Measurements from ENCODE around the gene ZNF284.

Gene ZNF284

DNA sequence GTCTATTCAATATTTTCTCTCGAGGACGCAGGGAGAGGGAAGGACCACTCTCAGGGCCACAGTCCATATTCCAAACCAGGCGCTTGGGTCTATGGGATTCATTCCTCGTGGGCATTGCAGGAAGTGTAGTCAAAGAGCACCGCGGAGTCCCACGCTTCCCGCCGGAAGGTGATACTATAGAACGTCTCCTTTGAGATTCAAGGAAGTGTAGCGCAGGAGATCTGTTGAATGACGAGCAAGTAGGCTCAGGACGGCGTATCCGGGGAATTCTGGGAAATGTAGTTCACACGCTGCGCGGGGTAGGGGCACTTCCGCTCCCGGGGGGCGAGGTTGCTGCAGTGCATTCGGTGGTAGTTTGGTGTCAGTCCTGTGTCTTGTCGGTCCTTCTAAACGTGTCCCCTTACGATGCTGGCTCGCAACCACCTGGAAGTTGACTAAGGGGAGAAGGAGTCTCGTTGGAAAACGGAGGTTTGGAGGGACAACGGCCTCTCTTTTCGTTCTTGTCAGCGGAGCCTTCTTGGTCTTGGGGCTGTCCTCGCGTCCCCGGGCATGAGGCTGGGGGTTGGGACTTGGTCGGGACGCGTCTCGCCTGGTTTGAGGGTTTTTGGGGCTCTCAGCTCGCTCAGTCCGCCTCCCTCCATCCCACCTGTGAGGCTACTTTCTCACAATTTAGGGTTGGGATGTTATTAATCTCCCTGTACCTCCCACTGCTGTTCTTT is at the start of gene ZNF284:
TSS of gene ZNF284 (plus strand) at position 336 of the 719 bp plus-strand sequence. CDS start 4,231 bp downstream, outside the sequence.
- DNase-seq, result peak; percentile 93

DNA sequence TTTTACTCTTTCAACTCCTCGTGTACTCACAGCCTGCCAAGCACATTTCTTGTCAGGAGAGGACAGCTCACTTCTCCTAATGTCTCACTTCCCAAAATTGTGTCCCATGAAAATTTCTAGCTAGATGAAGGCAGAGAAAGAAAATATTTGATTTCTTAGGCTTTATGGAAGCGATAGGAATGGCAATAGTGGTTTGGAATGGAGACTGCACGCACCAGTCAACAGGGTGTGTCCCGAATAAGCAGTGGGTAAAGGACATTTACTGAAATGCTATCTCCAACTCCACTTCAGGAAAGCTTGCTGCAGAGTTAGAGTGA is 47.1 kb upstream of the ZNF284 start:
- no peak for DNase-seq

DNA sequence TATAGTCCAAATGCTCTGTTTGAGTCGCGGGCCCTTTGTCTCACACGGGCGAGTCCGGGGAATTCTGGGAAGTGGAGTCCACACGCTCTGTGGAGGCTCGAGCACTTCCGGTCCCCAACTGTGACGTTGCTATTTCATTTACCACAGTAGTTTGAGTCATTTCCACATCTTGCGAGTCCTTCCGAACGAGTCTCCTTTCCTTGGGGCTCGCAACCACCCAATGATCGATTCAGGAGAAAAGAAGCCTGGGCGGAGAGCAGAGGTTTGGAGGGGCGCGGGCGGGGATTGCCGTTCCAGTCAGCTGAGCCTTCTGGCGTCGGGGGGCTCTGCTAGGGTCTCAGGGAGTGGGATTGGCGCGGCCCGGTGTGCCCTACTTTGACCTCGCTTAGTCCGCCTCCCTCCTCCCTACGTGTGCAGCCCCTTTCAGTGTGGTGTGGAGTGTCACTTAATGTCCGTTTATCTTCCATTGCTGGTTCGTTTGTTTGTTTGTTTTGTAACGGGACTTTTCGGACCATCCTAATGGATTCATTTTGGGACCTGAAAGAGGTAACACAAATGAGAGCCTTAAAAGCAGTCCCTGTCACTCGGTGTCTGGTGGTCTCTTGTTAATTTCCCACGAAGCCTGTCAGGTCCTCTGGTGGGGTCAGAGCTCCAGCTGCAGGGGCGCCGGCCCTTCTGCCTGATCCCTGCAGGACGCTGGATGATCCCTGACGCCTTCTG is 46.6 kb upstream of the ZNF284 start, which contains the start of gene ZNF222:
TSS of gene ZNF222 (plus strand) at position 163 of the 720 bp plus-strand sequence. CDS start at position 221, 58 bp downstream.
- peak; percentile 73 for DNase-seq

DNA sequence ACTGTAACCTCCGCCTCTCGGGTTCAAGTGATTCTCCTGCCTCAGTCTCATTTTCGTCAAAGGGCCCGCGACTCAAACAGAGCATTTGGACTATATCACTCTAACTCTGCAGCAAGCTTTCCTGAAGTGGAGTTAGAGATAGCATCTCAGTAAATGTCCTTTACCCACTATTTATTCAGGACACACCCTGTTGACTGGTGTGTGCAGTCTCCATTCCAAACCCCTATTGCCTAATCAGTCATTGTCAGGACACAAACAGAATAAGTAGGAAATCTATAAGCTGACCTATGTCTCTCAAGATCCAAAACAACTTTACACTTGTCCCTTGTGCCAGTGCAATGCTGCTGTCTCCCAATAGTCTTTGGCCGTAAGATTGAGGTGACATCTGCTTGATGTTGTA is 45.3 kb upstream of the ZNF284 start:
- DNase-seq, result no peak

DNA sequence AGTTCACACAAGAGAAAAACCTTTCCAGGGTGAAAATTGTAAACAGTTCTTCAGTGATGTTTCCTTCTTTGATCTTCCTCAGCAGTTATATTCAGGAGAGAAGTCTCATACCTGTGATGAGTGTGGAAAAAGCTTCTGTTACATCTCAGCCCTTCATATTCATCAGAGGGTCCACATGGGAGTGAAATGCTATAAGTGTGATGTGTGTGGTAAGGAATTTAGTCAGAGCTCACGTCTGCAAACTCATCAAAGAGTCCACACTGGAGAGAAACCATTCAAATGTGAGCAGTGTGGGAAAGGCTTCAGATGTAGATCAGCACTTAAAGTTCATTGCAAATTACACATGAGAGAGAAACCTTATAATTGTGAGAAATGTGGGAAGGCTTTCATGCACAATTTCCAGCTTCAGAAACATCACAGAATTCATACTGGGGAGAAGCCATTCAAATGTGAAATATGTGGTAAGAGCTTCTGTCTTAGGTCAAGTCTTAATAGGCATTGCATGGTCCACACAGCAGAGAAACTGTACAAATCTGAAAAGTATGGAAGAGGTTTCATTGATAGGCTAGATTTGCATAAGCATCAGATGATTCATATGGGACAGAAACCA is 39.9 kb upstream of the ZNF284 start:
- no peak for DNase-seq

DNA sequence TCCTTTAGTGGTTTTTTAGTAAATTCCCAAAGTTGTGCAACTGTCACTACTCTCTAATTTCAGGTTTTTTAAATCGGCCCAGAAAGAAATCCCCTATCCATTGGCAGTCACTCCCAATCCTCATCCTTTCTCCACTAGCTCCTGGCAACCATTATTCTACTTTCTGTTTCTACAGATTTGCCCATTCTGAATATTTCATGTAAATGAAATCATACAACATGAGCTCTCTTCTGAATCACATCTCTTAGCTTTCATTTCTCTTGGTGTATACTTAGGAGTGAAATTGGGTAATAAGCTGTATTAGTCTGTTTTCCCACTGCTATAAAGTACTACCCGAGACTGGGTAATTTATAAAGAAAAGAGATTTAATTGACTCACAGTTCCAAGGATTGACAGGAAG is 29.8 kb upstream of the ZNF284 start:
- no peak for DNase-seq

DNA sequence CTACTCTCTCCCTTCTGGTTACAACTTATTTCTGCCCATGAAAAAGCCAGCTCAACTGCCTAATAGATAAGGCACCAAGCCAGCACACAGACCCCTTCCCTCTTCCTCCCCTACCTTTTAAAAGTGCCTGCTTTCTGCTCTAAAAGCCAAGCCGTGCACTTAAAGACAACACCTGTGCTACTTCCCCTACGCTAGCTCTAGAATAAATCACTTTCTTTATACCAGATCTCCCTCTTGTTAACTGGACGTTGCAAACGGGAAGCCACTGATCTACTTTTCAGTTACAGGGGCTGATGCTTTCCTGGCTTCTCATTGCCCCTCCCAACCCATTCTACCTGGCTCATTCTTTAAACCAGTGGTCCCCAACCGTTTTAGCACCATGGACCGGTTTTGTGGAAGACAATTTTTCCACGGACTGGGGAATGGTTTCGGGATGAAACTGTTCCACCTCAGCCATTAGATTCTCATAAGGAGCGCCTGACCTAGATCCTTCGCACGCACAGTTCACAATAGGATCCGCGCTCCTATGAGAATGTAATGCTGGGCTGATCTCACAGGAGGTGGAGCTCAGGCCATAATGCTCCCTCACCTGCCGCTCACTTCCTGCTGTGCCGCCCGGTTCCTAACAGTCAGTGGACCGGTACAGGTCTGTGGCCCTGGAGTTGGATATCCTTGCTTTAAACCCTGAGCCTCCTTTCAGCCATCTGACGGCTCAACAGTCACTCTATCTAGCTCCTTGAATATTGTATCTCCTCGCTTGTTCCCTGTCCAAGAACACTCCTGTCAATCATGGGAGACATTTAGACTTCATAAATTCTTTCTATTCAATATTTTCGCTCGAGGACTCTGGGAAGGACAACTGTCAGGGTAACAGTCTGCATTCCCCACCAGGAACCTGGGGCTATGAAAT is 21.0 kb upstream of the ZNF284 start:
- peak; percentile 78 for DNase-seq

DNA sequence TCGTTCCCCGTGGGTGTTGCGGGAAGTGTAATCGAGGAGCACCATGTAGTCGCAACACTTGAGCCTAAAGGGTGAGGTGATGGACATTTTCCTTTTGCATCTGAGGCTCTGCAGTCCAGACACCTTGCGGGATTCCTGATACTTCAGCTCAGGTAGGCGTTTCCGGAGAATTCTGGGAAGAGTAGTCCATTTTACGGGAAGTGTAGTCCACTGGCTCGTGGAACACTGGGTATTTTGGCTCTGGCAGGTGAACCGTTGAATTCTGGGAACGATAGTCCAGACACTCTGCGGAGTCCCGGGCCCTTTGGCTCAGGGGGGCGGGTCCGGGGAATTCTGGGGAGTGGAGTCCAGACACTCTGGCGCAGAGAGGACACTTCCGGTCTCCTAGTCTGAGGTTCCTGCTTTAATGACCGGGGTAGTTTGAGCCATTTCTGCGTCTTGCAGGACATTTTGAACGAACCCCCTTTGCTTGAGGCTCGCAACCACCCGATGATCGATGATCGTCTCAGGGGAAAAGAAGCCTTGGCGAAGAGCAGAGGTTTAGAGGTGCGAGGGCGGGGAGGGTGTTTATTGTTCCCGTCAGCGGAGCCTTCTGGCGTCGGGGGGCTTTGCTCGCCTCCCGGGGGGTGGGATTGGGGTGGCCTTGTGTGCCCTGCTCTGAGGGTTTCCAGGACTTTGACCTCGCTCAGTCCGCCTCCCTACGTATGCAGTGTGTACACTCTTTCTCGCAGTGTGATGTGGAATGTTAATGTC is 20.1 kb upstream of the ZNF284 start, which contains the start of gene ZNF223:
TSS of gene ZNF223 (plus strand) at position 387 of the 753 bp plus-strand sequence. CDS start 3,141 bp downstream, outside the sequence.
- DNase-seq, result peak; percentile 98

DNA sequence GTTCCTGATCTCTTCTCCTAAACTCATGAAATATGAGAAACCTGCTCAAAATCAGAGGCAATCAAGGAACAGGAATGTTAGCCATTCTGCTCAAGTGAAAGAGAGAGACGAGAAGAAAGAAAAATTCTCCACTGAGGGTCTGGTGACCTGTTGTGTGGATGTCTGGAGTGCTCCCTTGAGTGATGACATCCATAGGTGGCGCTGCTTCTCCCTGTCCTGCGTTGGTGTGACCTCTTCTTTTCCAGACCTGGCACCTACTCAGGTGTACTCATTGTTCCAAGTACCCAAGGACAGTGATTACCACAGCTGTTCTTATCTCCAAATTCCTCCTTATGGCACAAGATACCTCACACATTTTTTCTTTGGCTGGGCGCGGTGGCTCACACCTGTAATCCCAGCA is 16.1 kb upstream of the ZNF284 start:
- no peak for DNase-seq

DNA sequence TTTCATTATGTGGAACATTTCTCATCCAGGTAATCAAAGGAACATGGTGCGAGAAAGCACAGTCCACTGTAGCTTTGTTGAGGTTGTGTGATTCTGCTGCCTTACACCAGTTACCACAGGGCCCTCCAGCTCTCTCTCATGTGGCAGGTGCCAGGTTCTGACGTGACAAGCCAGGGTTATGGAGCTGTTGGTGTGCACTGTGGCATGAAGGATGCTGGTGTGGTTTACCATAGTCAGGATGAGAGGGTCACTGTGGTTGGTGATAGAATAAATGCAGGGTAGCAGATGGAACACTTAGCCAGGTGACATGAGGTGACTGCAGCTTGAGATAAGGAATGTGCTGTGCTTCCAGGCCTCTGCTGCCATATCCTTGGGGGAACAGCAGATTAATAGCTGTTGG is 12.7 kb upstream of the ZNF284 start:
- no peak for DNase-seq

DNA sequence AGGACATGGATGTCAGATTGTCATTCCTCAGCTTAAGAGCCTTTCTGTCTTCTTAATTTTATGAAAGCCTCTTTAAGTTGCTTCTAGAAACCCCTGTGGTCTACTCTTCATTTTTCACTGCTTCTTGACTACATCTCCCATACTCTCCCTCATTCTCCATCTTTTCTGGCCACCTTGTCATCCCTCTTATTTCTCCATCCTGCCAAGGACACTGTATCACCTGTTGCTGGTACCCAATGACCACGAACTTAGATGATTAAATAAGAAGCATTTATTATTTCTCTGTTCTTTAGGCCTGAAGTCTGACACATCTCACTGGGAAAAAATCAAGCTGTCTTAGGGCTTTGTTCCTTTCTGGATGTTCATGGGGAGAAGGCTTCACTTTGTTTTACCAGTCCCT is 10.9 kb upstream of the ZNF284 start:
- no peak for DNase-seq

DNA sequence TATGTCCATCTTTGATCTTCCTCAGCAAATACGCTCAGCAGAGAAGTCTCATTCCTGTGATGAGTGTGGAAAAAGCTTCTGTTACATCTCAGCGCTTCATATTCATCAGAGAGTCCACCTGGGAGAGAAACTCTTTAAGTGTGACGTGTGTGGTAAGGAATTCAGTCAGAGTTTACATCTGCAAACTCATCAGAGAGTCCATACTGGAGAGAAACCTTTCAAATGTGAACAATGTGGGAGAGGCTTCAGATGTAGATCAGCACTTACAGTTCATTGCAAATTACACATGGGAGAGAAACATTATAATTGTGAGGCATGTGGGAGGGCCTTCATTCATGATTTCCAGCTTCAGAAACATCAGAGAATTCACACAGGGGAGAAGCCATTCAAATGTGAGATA is 5.7 kb upstream of the ZNF284 start:
- DNase-seq, result no peak

DNA sequence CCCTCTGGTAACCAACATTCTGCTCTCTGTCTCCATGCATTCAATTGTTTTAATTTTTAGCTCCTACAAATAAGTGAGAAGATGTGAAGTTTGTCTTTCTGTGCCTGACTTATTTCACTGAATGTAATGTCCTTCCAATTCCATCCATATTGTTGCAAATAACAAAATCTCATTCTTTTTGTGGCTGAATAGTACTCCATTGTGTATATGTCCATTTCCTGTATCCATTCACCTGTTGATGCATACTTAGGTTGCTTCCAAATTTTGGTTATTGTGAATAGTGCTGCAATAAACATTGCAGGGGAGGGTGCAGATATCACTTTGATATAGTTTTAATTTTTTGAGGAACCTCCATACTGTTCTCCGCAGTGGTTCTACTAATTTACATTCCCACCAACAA is 2.5 kb upstream of the ZNF284 start:
- no peak for DNase-seq

DNA sequence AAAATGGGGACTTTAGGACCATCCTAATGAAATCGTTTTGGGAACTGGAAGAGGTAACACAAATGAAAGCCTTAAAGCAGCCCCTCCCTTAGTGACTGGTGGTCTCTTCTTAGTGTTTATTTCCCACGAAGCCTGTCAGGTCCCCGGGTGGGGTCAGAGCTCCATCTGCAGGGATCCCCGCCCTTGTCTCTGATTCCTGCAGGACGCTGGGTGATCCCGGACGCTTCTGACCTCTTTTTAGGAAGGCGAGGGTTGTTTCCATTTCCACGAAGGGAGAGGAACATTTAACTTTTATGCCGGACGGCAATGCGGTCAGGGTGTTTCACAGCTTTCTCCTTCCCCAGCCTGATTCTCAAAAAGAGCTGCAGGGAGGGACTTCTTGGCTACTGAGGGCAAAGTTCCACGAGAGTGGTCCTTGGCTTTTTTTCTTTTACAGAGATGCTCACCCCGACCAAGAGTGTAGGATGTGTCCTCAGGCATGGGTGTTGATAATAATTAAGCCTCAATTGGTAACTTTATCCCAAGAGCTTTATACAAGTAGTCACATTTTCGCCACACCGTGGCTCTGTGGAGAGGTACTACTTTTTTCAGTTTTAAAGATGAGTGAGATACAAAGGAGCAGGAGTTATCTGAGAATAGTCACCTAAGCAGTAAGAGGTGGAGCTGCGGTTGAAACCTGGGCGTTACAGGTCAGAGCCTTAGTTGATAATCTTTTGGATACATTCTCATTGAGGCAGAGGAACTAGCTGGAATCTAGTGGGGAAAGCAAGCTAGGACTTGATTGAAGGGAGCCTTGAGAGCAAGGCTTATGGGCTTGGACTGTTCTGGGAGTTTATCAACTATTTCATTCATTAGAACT is 813 bp downstream of the ZNF284 start:
- no peak for DNase-seq

DNA sequence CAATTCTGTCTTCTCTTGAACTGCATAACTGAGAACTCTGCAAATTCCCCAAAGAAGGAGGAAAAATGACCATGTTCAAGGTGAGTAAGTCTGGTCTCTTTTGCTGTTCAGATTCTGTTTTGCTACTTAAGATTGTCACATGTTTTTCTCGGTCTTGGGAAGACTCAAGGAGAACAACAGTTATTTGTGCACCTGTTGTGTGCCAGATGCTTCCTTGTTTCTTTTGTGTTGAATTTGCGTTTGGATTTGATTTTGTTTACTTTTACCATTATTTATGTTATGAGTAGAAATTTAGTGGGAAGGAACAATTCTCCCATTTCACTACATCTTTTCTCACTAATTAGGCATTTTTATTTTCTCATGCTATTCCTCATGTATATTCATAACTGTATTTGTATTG is 4.4 kb downstream of the ZNF284 start:
- no peak for DNase-seq

DNA sequence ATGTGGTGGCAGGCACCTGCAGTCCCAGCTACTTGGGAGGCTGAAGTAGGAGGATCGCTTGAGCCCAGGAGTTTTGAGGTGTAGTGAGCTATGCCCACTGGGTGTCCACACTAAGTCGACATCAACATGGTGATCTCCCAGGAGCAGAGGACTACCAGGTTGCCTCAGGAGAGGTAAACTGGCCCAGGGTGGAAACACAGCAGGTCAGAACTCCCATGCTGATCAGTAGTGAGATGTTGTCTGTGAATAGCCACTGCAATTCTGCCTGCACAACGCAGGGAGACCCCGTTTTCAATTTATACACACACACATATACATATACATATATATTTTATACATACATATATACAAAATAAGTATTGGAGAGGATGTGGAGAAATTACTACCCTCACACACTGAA is 20.1 kb downstream of the ZNF284 start:
- no peak for DNase-seq

DNA sequence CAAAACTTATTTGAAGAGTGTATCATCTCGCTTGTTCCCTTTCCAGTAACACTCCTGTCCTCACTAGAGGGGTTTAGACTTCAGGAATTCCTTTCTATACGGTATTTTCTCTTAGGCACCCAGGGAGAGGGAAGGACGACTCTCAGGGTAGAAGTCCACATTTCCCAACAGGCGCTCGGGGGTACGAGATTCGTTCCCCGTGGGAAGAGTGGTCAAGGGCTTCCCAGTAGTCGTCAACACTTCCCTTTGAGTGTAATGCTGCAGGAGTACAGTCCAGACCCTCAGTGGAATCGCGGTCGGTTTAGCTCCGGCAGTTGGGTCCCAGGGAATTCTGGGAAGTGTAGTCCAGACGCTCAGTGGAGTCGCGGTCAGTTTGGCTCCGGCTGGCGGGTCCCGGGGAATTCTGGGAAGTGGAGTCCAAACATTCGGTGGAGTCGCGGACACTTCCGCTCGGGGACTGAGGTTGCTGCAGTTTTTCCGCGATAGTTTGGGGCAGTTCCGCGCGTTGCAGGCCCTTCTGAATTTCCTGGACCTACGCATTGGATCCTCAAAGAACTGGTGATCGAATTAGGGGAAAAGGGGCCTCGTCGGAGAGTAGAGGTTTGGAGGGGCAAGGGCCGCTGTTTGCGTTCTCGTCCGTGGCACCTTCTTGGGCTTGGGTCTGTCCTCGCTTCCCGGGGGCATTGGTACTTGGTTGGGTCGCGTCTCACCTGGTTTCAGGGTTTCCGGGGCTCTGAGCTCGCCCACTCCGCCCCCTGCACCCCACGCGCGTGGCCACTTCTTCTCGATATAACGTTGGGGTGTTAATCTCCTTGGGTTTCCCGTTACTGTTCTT is 22.2 kb downstream of the ZNF284 start, which contains the start of gene ZNF224:
TSS of gene ZNF224 (plus strand) at position 431 of the 835 bp plus-strand sequence. CDS start 3,513 bp downstream, outside the sequence.
- DNase-seq, result peak; percentile 98

DNA sequence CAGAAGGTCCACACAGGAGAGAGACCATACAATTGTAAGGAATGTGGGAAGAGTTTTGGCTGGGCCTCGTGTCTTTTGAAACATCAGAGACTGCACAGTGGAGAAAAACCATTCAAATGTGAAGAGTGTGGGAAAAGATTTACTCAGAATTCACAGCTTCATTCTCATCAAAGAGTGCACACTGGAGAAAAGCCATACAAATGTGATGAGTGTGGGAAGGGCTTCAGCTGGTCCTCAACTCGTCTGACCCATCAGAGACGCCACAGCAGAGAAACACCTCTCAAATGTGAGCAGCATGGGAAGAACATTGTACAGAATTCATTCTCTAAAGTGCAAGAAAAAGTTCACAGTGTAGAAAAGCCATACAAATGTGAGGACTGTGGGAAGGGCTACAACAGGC is 35.8 kb downstream of the ZNF284 start:
- DNase-seq, result no peak

DNA sequence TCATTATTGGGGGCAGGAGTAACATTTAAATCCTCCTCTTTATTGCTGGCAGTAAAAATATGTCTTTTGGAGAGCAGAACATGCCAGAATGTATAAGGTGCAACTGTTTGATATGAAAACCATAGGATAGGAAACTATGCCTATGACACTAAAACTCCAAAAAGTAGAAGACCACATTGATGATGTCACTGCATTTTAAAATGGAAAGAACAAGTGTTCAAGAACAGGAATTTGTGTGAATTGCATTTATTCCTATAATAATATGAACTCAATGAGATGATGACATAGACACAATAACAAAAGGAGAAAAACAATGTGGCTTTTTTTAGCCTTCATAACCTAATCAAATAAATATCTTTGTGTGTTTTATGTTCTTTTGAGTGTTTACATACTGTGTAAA is 37.5 kb downstream of the ZNF284 start:
- no peak for DNase-seq

DNA sequence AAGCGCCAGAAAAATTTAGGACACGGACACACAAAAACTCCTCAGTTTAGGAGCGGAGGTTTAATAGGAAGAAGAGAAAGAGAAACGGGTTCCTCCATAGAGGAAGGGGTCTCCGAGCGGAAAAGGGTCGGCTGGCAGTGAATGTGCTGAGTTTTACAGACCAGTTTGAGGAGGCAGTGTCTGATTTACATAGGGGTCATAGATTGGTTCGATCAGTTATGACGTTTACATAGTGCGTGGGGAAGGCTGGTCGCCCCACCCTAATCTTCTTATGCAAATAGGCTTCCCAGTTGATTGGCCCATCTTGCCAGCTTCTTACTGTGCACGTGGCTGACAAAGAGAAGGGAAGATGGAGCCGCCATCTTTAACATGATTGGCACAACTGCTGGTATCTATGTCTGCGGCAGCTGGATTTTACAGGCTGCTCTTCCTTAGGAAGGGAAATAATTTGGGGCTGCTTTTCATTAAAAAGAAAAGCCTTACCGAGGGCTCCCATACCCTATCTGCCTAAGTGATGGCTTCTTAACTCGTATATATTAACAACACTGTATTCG is 40.0 kb downstream of the ZNF284 start:
- DNase-seq, result peak; percentile 95
